ENCODE data around the gene ABI2.

Gene ABI2

GRCh38 chr2:203463266-203463678 is 135.1 kb downstream of the ABI2 start:
- H3K4me3 ChIP-seq (ENCODE audit: control insufficient read depth, low read depth, low read length), result no peak overlapping the region
- TF ChIP-seq CTCF (conservative IDR thresholded peaks at IDR 0.05; ENCODE audit: control insufficient read depth, insufficient read depth, low read depth, low read length), result no peak
- peak; percentile 64 for DNase-seq (ENCODE audit: low read depth)

GRCh38 chr2:203469546-203469945 is 141.4 kb downstream of the ABI2 start:
- TF ChIP-seq CTCF (conservative IDR thresholded peaks at IDR 0.05; ENCODE audit: control insufficient read depth, insufficient read depth, low read depth, low read length), result no peak
- no peak overlapping the region for H3K4me3 ChIP-seq (ENCODE audit: control insufficient read depth, low read depth, low read length)
- DNase-seq (ENCODE audit: low read depth), result no peak

GRCh38 chr2:203470371-203470770 is 142.2 kb downstream of the ABI2 start:
- DNase-seq (ENCODE audit: low read depth), result peak; percentile 22
- no peak overlapping the region for H3K4me3 ChIP-seq (ENCODE audit: control insufficient read depth, low read depth, low read length)
- no peak for TF ChIP-seq CTCF (conservative IDR thresholded peaks at IDR 0.05; ENCODE audit: control insufficient read depth, insufficient read depth, low read depth, low read length)

DNA sequence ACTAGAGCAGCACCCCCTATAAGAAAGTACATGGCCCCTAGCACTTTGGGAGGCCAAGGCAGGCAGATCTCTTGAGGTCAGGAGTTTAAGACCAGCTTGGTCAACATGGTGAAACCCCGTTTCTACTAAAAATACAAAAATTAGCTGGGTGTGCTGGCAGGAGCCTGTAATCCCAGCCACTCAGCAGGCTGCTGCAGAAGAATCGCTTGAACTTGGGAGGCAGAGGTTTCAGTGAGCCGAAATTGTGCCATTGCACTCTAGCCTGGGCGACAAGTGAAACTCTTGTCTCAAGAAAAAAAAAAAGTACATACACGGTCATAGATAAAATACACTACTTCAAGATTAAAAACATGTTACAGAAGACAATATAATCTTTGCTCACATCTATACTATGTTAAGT is 143.1 kb downstream of the ABI2 start:
- no peak overlapping the region for H3K4me3 ChIP-seq (ENCODE audit: control insufficient read depth, low read depth, low read length)
- TF ChIP-seq CTCF (conservative IDR thresholded peaks at IDR 0.05; ENCODE audit: control insufficient read depth, insufficient read depth, low read depth, low read length), result no peak
- no peak for DNase-seq (ENCODE audit: low read depth)

DNA sequence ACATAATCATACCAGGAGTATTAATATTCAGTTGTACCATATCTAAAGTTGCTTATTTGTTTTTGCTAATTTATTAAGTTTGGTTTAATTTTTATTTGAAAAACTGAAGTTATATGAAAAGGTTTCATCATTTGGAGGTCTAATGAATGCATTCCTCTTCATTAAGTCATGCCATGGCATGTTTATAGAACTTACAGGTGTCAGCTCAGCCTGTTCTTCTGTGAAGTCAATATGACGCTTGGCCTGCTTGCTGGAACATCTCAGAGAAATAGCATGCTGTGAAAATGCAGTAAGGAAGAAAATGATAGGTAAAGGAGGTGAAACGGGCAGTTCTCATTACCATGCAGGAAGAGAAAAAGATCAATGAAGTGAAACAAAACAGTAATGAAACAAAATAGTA is 148.7 kb downstream of the ABI2 start:
- no peak overlapping the region for H3K4me3 ChIP-seq (ENCODE audit: control insufficient read depth, low read depth, low read length)
- DNase-seq (ENCODE audit: low read depth), result no peak
- TF ChIP-seq CTCF (conservative IDR thresholded peaks at IDR 0.05; ENCODE audit: control insufficient read depth, insufficient read depth, low read depth, low read length), result no peak

- H3K4me3 ChIP-seq (ENCODE audit: control insufficient read depth, low read depth, low read length), result no peak overlapping the region
Observed at GRCh38 chr2:203480623-203481022, 152.4 kb downstream of the ABI2 start.

More at GRCh38 chr2:203480623-203481022, 152.4 kb downstream of the ABI2 start:
- TF ChIP-seq CTCF (conservative IDR thresholded peaks at IDR 0.05; ENCODE audit: control insufficient read depth, insufficient read depth, low read depth, low read length), result no peak
- no peak for DNase-seq (ENCODE audit: low read depth)

Data from fibroblast of mammary gland (primary cell).